ENCODE results near the gene TRIM44. TPM values are rescaled to one million over a fixed set of nuclear protein-coding genes. Genes with fewer than 3 reads are reported as not detected.

The TRIM44 gene
- total RNA-seq, 1 donor from 2014 or later = 62.8 TPM

GRCh38 chr11:35633827-35634423 is 28.6 kb upstream of the TRIM44 start:
- no peak for ATAC-seq
- intact Hi-C loops (cut with DNase I) = no loop called here

GRCh38 chr11:35635933-35636332 is 26.6 kb upstream of the TRIM44 start:
- DNase-seq (no peak), ATAC-seq (no peak)
- Histone ChIP-seq H3K27me3 (ENCODE audit: low read depth) (no peaks in the 10 kb centered on the region), H3K4me3 (no peak overlapping the region), H3K9me3 (no peaks in the 10 kb centered on the region), H3K27ac (no peak overlapping the region), H3K36me3 (no peaks in the 10 kb centered on the region), H3K4me1 (no peaks in the 10 kb centered on the region)
- no peak for TF ChIP-seq CTCF (IDR thresholded peaks at IDR 0.05)
- intact Hi-C loops (cut with DNase I) = no loop called here

More at GRCh38 chr11:35633827-35634423, 28.6 kb upstream of the TRIM44 start:
- no peak for TF ChIP-seq CTCF (IDR thresholded peaks at IDR 0.05)
- Histone ChIP-seq H3K36me3 (no peaks in the 10 kb centered on the region), H3K27me3 (ENCODE audit: low read depth) (no peaks in the 10 kb centered on the region), H3K9me3 (no peaks in the 10 kb centered on the region), H3K27ac (no peak overlapping the region), H3K4me1 (no peaks in the 10 kb centered on the region), H3K4me3 (no peak overlapping the region)
- DNase-seq = no peak

GRCh38 chr11:35639591-35640179 is 22.9 kb upstream of the TRIM44 start:
- DNase-seq (no peak), ATAC-seq (no peak)

GRCh38 chr11:35641171-35641897 is 21.2 kb upstream of the TRIM44 start:
- Histone ChIP-seq H3K9me3 (no peaks in the 10 kb centered on the region), H3K27me3 (ENCODE audit: low read depth) (no peaks in the 10 kb centered on the region), H3K4me3 (no peak overlapping the region), H3K27ac (no peak overlapping the region), H3K4me1 (no peaks in the 10 kb centered on the region), H3K36me3 (no peaks in the 10 kb centered on the region)
- DNase-seq = no peak
- TF ChIP-seq CTCF (IDR thresholded peaks at IDR 0.05) = no peak
- intact Hi-C loops (cut with DNase I) = no loop called here
- no peak for ATAC-seq

More at GRCh38 chr11:35639591-35640179, 22.9 kb upstream of the TRIM44 start:
- H3K27me3 ChIP-seq (ENCODE audit: low read depth) = no peaks in the 10 kb centered on the region
- H3K27ac ChIP-seq = no peak overlapping the region
- intact Hi-C loops (cut with DNase I) = no loop called here
- no peaks in the 10 kb centered on the region for H3K4me1 ChIP-seq
- no peaks in the 10 kb centered on the region for H3K36me3 ChIP-seq
- H3K9me3 ChIP-seq = no peaks in the 10 kb centered on the region
- no peak for TF ChIP-seq CTCF (IDR thresholded peaks at IDR 0.05)
- no peak overlapping the region for H3K4me3 ChIP-seq

- ATAC-seq = no peak
- no peaks in the 10 kb centered on the region for H3K27me3 ChIP-seq (ENCODE audit: low read depth)
- no peak overlapping the region for H3K27ac ChIP-seq
- H3K4me1 ChIP-seq = no peaks in the 10 kb centered on the region
- no peaks in the 10 kb centered on the region for H3K9me3 ChIP-seq
- H3K4me3 ChIP-seq = no peak overlapping the region
- no peaks in the 10 kb centered on the region for H3K36me3 ChIP-seq
- intact Hi-C loops (cut with DNase I) = no loop called here
- DNase-seq = no peak
- no peak for TF ChIP-seq CTCF (IDR thresholded peaks at IDR 0.05)
Observed at GRCh38 chr11:35641964-35642363, 20.6 kb upstream of the TRIM44 start.
